ENCODE measurements around the gene HLA-DQB1.
"Not testable (repeated sequence)": the region's sequence is repeated elsewhere in the genome, so short reads cannot be mapped to it uniquely, and the experiment has no call there.

The HLA-DQB1 gene

GRCh38 chr6:32637883-32638282, 28.6 kb downstream of the HLA-DQB1 start:
- no peak for ATAC-seq (ENCODE audit: insufficient read depth, low read depth)
- no peak overlapping the region for H2AFZ ChIP-seq (ENCODE audit: low read depth, low read length)
- H3K27ac ChIP-seq (ENCODE audit: low read length), result no peak overlapping the region
- H3K4me2 ChIP-seq (ENCODE audit: insufficient read depth, low read length), result no peak overlapping the region
- DNase-seq, result no peak
- H4K20me1 ChIP-seq (ENCODE audit: insufficient read depth, low read length), result no peaks in the 10 kb centered on the region
- H3K36me3 ChIP-seq (ENCODE audit: insufficient read depth, low read length), result no peaks in the 10 kb centered on the region
- H3K4me1 ChIP-seq (ENCODE audit: insufficient read depth, low read length), result no peaks in the 10 kb centered on the region
- H3K79me2 ChIP-seq (ENCODE audit: insufficient read depth, low read length), result no peaks in the 10 kb centered on the region
- H3K4me3 ChIP-seq (ENCODE audit: low read depth in 1 of 2, low read length in 2 of 2), result no peak overlapping the region
- H3K27me3 ChIP-seq (ENCODE audit: insufficient read depth, low read length, poor library complexity), result peaks cover 21% of the 10 kb centered on the region
- TF ChIP-seq EZH2 (IDR thresholded peaks at IDR 0.05; ENCODE audit: borderline replicate concordance, low read depth, low read length, severe bottlenecking) (no peak), CTCF (IDR thresholded peaks at IDR 0.05; ENCODE audit: borderline replicate concordance, extremely low read depth, low read length, poor library complexity, severe bottlenecking) (no peak)
- H3K9me3 ChIP-seq (ENCODE audit: insufficient read depth, low read length, severe bottlenecking), result no peaks in the 10 kb centered on the region
- H3K9ac ChIP-seq (ENCODE audit: low read depth, low read length), result no peak overlapping the region

- no peak for TF ChIP-seq CTCF (IDR thresholded peaks at IDR 0.05; ENCODE audit: borderline replicate concordance, extremely low read depth, low read length, poor library complexity, severe bottlenecking)
- TF ChIP-seq EZH2 (IDR thresholded peaks at IDR 0.05; ENCODE audit: borderline replicate concordance, low read depth, low read length, severe bottlenecking), result no peak
- ATAC-seq (ENCODE audit: insufficient read depth, low read depth), result no peak
- H2AFZ ChIP-seq (ENCODE audit: low read depth, low read length), result no peak within 1 kb of the TSS
These were observed 29.1 kb downstream of the HLA-DQB1 start, which contains the start of gene HLA-DQA1 for GRCh38 chr6:32637219-32637880. TSS of gene HLA-DQA1 (plus strand) at chr6:32637406. CDS start at chr6:32637459, 53 bp downstream.

DNA sequence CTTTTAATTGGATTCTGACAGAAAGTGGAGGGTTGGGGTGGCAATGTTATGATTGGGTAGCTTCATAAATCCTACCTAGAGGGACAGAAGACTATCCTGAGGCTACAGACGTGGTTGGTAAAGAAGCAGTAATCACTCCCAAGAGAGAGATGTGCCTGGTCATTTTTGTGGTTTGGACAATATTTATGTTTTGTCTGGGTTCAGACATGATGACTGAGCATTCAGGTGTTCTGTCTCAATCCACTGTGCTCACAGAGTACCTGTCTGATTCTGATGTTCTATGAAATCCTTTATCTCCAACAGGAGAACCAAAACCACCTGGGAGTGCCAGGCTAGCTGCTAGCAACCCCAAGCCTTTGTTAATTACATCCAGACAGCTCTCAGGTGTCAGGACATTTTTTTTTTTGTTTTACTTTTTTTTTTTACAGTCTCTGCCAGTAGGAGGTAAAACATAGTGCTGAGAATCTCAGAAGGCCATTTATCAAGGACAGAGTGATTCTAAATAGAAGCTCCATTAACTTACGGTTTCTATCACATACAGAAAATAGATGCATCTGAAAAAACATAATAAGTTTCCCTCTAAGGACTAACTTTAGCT, 30.8 kb downstream of the HLA-DQB1 start:
- no peaks in the 10 kb centered on the region for H3K4me1 ChIP-seq (ENCODE audit: insufficient read depth, low read length)
- no peak overlapping the region for H3K4me3 ChIP-seq (ENCODE audit: low read depth in 1 of 2, low read length in 2 of 2)
- ATAC-seq (ENCODE audit: insufficient read depth, low read depth), result no peak

More at GRCh38 chr6:32637219-32637880, 29.1 kb downstream of the HLA-DQB1 start, which contains the start of gene HLA-DQA1:
- no peak within 1 kb of the TSS for H3K9ac ChIP-seq (ENCODE audit: low read depth, low read length)
- H3K4me2 ChIP-seq (ENCODE audit: insufficient read depth, low read length), result no peak within 1 kb of the TSS
- H3K4me3 ChIP-seq (ENCODE audit: low read depth in 1 of 2, low read length in 2 of 2), result no peak within 1 kb of the TSS
- H3K79me2 ChIP-seq (ENCODE audit: insufficient read depth, low read length), result no peaks in the 10 kb centered on the region
- no peak within 1 kb of the TSS for H3K27ac ChIP-seq (ENCODE audit: low read length)
- H3K4me1 ChIP-seq (ENCODE audit: insufficient read depth, low read length), result no peaks in the 10 kb centered on the region
- H4K20me1 ChIP-seq (ENCODE audit: insufficient read depth, low read length), result no peaks in the 10 kb centered on the region
- no peaks in the 10 kb centered on the region for H3K36me3 ChIP-seq (ENCODE audit: insufficient read depth, low read length)
- no peak for DNase-seq
- H3K27me3 ChIP-seq (ENCODE audit: insufficient read depth, low read length, poor library complexity), result peaks cover 21% of the 10 kb centered on the region
- H3K9me3 ChIP-seq (ENCODE audit: insufficient read depth, low read length, severe bottlenecking), result no peaks in the 10 kb centered on the region

DNA sequence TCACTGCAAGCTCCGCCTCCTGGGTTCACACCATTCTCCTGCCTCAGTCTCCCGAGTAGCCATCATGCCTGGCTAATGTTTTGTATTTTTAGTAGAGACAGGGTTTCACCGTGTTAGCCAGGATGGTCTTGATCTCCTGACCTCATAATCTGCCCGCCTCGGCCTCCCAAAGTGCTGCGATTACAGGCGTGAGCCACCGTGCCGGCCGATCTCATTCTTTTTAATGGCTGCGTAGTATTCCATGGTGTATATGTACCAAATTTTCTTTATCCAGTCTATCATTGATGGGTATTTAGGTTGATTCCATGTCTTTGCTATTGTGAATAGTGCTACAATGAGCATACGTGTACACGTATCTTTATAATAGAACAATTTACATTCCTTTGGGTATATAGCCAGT, 36.7 kb downstream of the HLA-DQB1 start:
- not testable (repeated sequence) for H3K27me3 ChIP-seq (ENCODE audit: insufficient read depth, low read length, poor library complexity); H3K9me3 ChIP-seq (ENCODE audit: insufficient read depth, low read length, severe bottlenecking); H3K9ac ChIP-seq (ENCODE audit: low read depth, low read length); H4K20me1 ChIP-seq (ENCODE audit: insufficient read depth, low read length); H3K36me3 ChIP-seq (ENCODE audit: insufficient read depth, low read length); H2AFZ ChIP-seq (ENCODE audit: low read depth, low read length); H3K27ac ChIP-seq (ENCODE audit: low read length); H3K4me2 ChIP-seq (ENCODE audit: insufficient read depth, low read length); H3K79me2 ChIP-seq (ENCODE audit: insufficient read depth, low read length); ATAC-seq (ENCODE audit: insufficient read depth, low read depth); H3K4me1 ChIP-seq (ENCODE audit: insufficient read depth, low read length); H3K4me3 ChIP-seq (ENCODE audit: low read depth in 1 of 2, low read length in 2 of 2); DNase-seq

More for the DNA sequence above, 30.8 kb downstream of the HLA-DQB1 start:
- Histone ChIP-seq H3K79me2 (ENCODE audit: insufficient read depth, low read length) (no peaks in the 10 kb centered on the region), H2AFZ (ENCODE audit: low read depth, low read length) (no peak overlapping the region), H3K9ac (ENCODE audit: low read depth, low read length) (no peak overlapping the region), H4K20me1 (ENCODE audit: insufficient read depth, low read length) (no peaks in the 10 kb centered on the region), H3K9me3 (ENCODE audit: insufficient read depth, low read length, severe bottlenecking) (no peaks in the 10 kb centered on the region), H3K4me2 (ENCODE audit: insufficient read depth, low read length) (no peak overlapping the region), H3K27me3 (ENCODE audit: insufficient read depth, low read length, poor library complexity) (peaks cover 18% of the 10 kb centered on the region), H3K36me3 (ENCODE audit: insufficient read depth, low read length) (no peaks in the 10 kb centered on the region), H3K27ac (ENCODE audit: low read length) (no peak overlapping the region)
- DNase-seq, result no peak
- TF ChIP-seq CTCF (IDR thresholded peaks at IDR 0.05; ENCODE audit: borderline replicate concordance, extremely low read depth, low read length, poor library complexity, severe bottlenecking), result no peak
- no peak for TF ChIP-seq EZH2 (IDR thresholded peaks at IDR 0.05; ENCODE audit: borderline replicate concordance, low read depth, low read length, severe bottlenecking)

Data from DND-41 (cell line).